Keratinocyte (primary cell): ENCODE results near the gene NGEF.

Experiments used
- EZH2 ChIP-seq: IDR thresholded peaks from one replicate; pipeline ENCODE4 v1.6.1; 2012; ENCODE audit warnings: inconsistent platforms, mild to moderate bottlenecking, low read length, moderate library complexity
- TF ChIP-seq, protein P1 (sequence below), 3 experiments: IDR thresholded peaks in 1 of 3; conservative IDR thresholded peaks in 1 of 3; optimal IDR thresholded peaks in 1 of 3; 2 replicates in 2 of 3; 3 replicates in 1 of 3; pipeline versions ENCODE3 to v1.5.1; 2011; ENCODE audit warnings: low read length in 3 of 3, mild to moderate bottlenecking in 3 of 3, moderate library complexity in 2 of 3, control low read depth in 1 of 3, inconsistent platforms in 1 of 3; ENCODE audit not compliant: insufficient read depth in 2 of 3; ENCODE audit errors: extremely low read depth in 1 of 3

DNA sequence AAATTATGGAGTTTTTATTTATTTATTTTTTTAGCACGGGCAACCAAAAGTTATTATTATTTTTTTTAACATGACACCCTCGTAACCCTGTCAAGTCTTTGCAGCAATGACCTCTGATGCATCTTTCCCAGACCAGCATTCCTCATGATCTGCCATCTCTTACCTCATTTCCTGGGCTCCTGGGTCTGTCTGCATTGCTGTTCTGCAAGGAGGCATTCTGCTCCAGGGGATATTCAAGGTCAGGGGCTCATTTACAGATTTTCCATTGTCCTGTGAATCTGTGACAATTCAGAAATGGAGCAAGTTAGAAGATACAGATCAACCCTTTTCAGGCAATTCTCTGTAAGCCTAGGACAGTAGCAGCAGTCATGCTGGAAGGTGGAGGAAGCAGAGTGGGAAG lies 43.0 kb downstream of the NGEF start:
- TF ChIP-seq, protein P1, sequence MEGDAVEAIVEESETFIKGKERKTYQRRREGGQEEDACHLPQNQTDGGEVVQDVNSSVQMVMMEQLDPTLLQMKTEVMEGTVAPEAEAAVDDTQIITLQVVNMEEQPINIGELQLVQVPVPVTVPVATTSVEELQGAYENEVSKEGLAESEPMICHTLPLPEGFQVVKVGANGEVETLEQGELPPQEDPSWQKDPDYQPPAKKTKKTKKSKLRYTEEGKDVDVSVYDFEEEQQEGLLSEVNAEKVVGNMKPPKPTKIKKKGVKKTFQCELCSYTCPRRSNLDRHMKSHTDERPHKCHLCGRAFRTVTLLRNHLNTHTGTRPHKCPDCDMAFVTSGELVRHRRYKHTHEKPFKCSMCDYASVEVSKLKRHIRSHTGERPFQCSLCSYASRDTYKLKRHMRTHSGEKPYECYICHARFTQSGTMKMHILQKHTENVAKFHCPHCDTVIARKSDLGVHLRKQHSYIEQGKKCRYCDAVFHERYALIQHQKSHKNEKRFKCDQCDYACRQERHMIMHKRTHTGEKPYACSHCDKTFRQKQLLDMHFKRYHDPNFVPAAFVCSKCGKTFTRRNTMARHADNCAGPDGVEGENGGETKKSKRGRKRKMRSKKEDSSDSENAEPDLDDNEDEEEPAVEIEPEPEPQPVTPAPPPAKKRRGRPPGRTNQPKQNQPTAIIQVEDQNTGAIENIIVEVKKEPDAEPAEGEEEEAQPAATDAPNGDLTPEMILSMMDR (optimal IDR thresholded peaks at IDR 0.05 in 1 of 3, IDR thresholded peaks at IDR 0.05 in 1 of 3, conservative IDR thresholded peaks at IDR 0.05 in 1 of 3; ENCODE audit: extremely low read depth in 1 of 3, insufficient read depth in 2 of 3, low read length in 3 of 3): no peak
- TF ChIP-seq EZH2: no peak
